ENCODE measurements around the gene PA2G4.

GRCh38 chr12:56152132-56152755 lies 47.9 kb downstream of the PA2G4 start, which contains the start of gene MYL6B:
- TF ChIP-seq REST (IDR thresholded peaks at IDR 0.05; ENCODE audit: insufficient read depth in 1 of 2, low read depth in 2 of 2, low read length in 1 of 2) (no peak), CTCF (IDR thresholded peaks at IDR 0.05) (no peak), POLR2AphosphoS5 (IDR thresholded peaks at IDR 0.05; ENCODE audit: low read depth, low read length) (peak; percentile 82), SIN3A (IDR thresholded peaks at IDR 0.05; ENCODE audit: borderline replicate concordance, insufficient read depth, low read depth, low read length) (no peak; the same call in 1 of the 2 replicates), TCF7L2 (IDR thresholded peaks at IDR 0.05; ENCODE audit: low read depth, low read length) (no peak)
